C4-2B (cell line): ENCODE results near the gene MAST4.

Experiments used
- ZFX ChIP-seq: fragments of 450-650 bp; IDR thresholded peaks from 2 replicates; pipeline ENCODE4 v1.6.1; 2017
- TF ChIP-seq, protein P1 (sequence below): fragments of 450-650 bp; conservative IDR thresholded peaks from 2 replicates; pipeline ENCODE4 v1.5.1; 2017; ENCODE audit warnings: mild to moderate bottlenecking

DNA sequence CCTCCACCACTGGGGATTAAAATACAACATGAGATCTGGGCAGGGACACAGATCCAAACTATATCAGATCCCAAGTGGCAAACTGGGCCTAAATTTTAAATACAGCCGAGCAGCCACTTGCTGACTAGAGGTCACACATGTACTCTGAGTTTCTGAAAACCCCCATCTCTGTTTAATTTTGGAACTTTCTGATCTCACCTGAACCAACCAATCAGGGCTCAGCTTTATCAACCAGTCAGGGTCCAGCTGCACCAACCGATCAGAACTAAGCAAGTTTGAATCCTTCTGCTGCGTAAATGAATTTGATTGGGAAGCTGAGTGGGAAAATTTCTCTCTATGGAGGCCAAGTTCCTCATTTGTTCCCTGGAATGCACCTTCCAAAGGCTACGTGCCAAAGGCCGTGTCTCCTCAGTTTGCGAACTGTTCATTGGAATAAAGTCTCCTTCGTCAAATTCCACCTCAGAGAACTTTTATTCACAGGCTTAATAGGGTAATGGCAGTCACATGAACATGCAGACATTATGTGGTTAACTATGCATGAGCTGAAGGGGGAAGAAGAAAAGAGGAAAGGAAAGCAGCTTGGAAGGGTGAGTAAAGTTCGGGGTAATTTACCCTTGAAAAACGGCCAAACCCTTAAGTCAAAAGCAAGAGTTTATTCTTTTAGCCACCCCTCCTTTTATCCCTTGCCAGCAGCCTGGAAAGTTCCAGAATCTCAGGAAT lies 596.7 kb downstream of the MAST4 start:
- TF ChIP-seq, protein P1, sequence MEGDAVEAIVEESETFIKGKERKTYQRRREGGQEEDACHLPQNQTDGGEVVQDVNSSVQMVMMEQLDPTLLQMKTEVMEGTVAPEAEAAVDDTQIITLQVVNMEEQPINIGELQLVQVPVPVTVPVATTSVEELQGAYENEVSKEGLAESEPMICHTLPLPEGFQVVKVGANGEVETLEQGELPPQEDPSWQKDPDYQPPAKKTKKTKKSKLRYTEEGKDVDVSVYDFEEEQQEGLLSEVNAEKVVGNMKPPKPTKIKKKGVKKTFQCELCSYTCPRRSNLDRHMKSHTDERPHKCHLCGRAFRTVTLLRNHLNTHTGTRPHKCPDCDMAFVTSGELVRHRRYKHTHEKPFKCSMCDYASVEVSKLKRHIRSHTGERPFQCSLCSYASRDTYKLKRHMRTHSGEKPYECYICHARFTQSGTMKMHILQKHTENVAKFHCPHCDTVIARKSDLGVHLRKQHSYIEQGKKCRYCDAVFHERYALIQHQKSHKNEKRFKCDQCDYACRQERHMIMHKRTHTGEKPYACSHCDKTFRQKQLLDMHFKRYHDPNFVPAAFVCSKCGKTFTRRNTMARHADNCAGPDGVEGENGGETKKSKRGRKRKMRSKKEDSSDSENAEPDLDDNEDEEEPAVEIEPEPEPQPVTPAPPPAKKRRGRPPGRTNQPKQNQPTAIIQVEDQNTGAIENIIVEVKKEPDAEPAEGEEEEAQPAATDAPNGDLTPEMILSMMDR = no peak
- no peak for TF ChIP-seq ZFX
